H9 (cell line): ENCODE results near the gene TENM4. TPM values are rescaled to one million over a fixed set of nuclear protein-coding genes. Genes with fewer than 3 reads are reported as not detected.

Experiments
- DNase-seq: peaks from one replicate; pipeline ENCODE4 v3.0.0-alpha.2; 2017
- H2AFZ ChIP-seq: one replicate; pipeline ENCODE4 v1.6.1; 2013; ENCODE audit warnings: mild to moderate bottlenecking, low read length, control low read depth, moderate library complexity
- H2AK5ac ChIP-seq: 2 replicates; pipeline ENCODE4 v1.6.1; 2013; ENCODE audit warnings: low read length, control low read depth, mixed read lengths; ENCODE audit not compliant: insufficient read length
- H2BK120ac ChIP-seq: one replicate; pipeline ENCODE4 v1.6.1; 2013; ENCODE audit warnings: low read depth, mild to moderate bottlenecking, low read length, control low read depth, inconsistent platforms; ENCODE audit not compliant: poor library complexity, severe bottlenecking
- H2BK12ac ChIP-seq: 2 replicates; pipeline ENCODE4 v1.6.1; 2013; ENCODE audit warnings: low read length, control low read depth, mixed read lengths, low read depth; ENCODE audit not compliant: insufficient read length
- H2BK15ac ChIP-seq: 2 replicates; pipeline ENCODE4 v1.6.1; 2013; ENCODE audit warnings: low read depth, low read length, control low read depth
- H2BK20ac ChIP-seq: one replicate; pipeline ENCODE4 v1.6.1; 2013; ENCODE audit warnings: low read depth, mild to moderate bottlenecking, low read length, control low read depth, inconsistent platforms; ENCODE audit not compliant: poor library complexity, severe bottlenecking
- H2BK5ac ChIP-seq: 2 replicates; pipeline ENCODE4 v1.6.1; 2013; ENCODE audit warnings: low read length, control low read depth, mixed read lengths; ENCODE audit not compliant: insufficient read length
- H3K14ac ChIP-seq: 2 replicates; pipeline ENCODE4 v1.6.1; 2013; ENCODE audit warnings: low read length, control low read depth; ENCODE audit not compliant: insufficient read depth
- H3K18ac ChIP-seq: 2 replicates; pipeline ENCODE4 v1.6.1; 2013; ENCODE audit warnings: low read depth, mild to moderate bottlenecking, mixed read lengths, low read length, control low read depth; ENCODE audit not compliant: insufficient read length
- H3K23ac ChIP-seq: 2 replicates; pipeline ENCODE4 v1.6.1; 2013; ENCODE audit warnings: low read length, control low read depth, mixed read lengths, low read depth; ENCODE audit not compliant: insufficient read length
- H3K23me2 ChIP-seq: 2 replicates; pipeline ENCODE4 v1.6.1; 2013; ENCODE audit warnings: low read depth, mild to moderate bottlenecking, mixed read lengths, low read length, control low read depth; ENCODE audit not compliant: insufficient read length, poor library complexity, severe bottlenecking
- H3K27ac ChIP-seq: 2 replicates; pipeline ENCODE4 v1.5.1; 2013; ENCODE audit warnings: low read length, control low read depth, mixed read lengths, low read depth; ENCODE audit not compliant: insufficient read length
- H3K27me3 ChIP-seq: 2 replicates; pipeline ENCODE4 v1.6.1; 2013; ENCODE audit warnings: low read length, control low read depth, inconsistent platforms; ENCODE audit not compliant: insufficient read depth
- H3K4ac ChIP-seq: 2 replicates; pipeline ENCODE4 v1.6.1; 2013; ENCODE audit warnings: low read depth, mild to moderate bottlenecking, control low read depth, inconsistent platforms, low read length, moderate library complexity
- H3K4me1 ChIP-seq: 2 replicates; pipeline ENCODE4 v1.6.1; 2013; ENCODE audit warnings: low read length, control low read depth, inconsistent platforms; ENCODE audit not compliant: insufficient read depth
- H3K4me2 ChIP-seq: 2 replicates; pipeline ENCODE4 v1.6.1; 2013; ENCODE audit warnings: low read length, control low read depth, mixed read lengths; ENCODE audit not compliant: insufficient read length, insufficient read depth
- H3K56ac ChIP-seq: 2 replicates; pipeline ENCODE4 v1.6.1; 2013; ENCODE audit warnings: low read depth, mild to moderate bottlenecking, mixed read lengths, low read length, control low read depth; ENCODE audit not compliant: insufficient read length
- H3K79me1 ChIP-seq: 2 replicates; pipeline ENCODE4 v1.6.1; 2013; ENCODE audit warnings: low read depth, mild to moderate bottlenecking, moderate library complexity, low read length, control low read depth, inconsistent platforms; ENCODE audit not compliant: insufficient read depth, poor library complexity, severe bottlenecking
- H3K79me2 ChIP-seq: 2 replicates; pipeline ENCODE4 v1.6.1; 2013; ENCODE audit warnings: low read length, control low read depth, inconsistent platforms; ENCODE audit not compliant: insufficient read depth
- H3K9ac ChIP-seq: 2 replicates; pipeline ENCODE4 v1.6.1; 2013; ENCODE audit warnings: low read length, control low read depth, mixed read lengths; ENCODE audit not compliant: insufficient read length; ENCODE audit errors: extremely low read depth
- H3K9me3 ChIP-seq: one replicate; pipeline ENCODE4 v1.6.1; 2013; ENCODE audit warnings: low read depth, low read length, inconsistent platforms; ENCODE audit not compliant: control insufficient read depth
- H3T11ph ChIP-seq: one replicate; pipeline ENCODE4 v1.6.1; 2013; ENCODE audit warnings: mild to moderate bottlenecking, low read length, control low read depth, inconsistent platforms
- H4K20me1 ChIP-seq: one replicate; pipeline ENCODE4 v1.6.1; 2013; ENCODE audit not compliant: control insufficient read depth, insufficient read length, insufficient read depth
- H4K5ac ChIP-seq: 2 replicates; pipeline ENCODE4 v1.6.1; 2013; ENCODE audit warnings: low read depth, mild to moderate bottlenecking, mixed read lengths, low read length, control low read depth; ENCODE audit not compliant: insufficient read length
- H4K8ac ChIP-seq: replicated peaks from 2 replicates; pipeline ENCODE4 v1.6.1; 2013; ENCODE audit warnings: low read length, control low read depth, mixed read lengths, low read depth; ENCODE audit not compliant: insufficient read length
- H4K91ac ChIP-seq: 2 replicates; pipeline ENCODE4 v1.6.1; 2013; ENCODE audit warnings: low read depth, mild to moderate bottlenecking, moderate library complexity, mixed read lengths, low read length, control low read depth; ENCODE audit not compliant: insufficient read length
- H3K27ac Mint-ChIP-seq, 3 experiments: 2 replicates in 2 of 3; 3 replicates in 1 of 3; pipeline ENCODE4 v1.8.0; 2020 to 2021; ENCODE audit warnings: mixed read lengths in 3 of 3, mild to moderate bottlenecking in 1 of 3, moderate library complexity in 1 of 3
- H3K27me3 Mint-ChIP-seq: 2 replicates; pipeline ENCODE4 v1.8.0; 2021; ENCODE audit warnings: low read depth, mild to moderate bottlenecking, moderate library complexity, mixed read lengths
- H3K36me3 Mint-ChIP-seq, 3 experiments: 2 replicates in 2 of 3; 3 replicates in 1 of 3; pipeline ENCODE4 v1.8.0; 2020 to 2021; ENCODE audit warnings: low read depth in 3 of 3, mixed read lengths in 3 of 3; ENCODE audit not compliant: insufficient read depth in 1 of 3
- H3K4me1 Mint-ChIP-seq, 2 experiments: 2 replicates each; pipeline ENCODE4 v1.8.0; 2020; ENCODE audit warnings: mixed read lengths in 2 of 2
- H3K4me3 Mint-ChIP-seq, 2 experiments: 2 replicates in 1 of 2; 3 replicates in 1 of 2; pipeline ENCODE4 v1.8.0; 2020 to 2021; ENCODE audit warnings: mild to moderate bottlenecking in 2 of 2, mixed read lengths in 2 of 2, moderate library complexity in 1 of 2
- H3K9me3 Mint-ChIP-seq, 2 experiments: 2 replicates in 1 of 2; 3 replicates in 1 of 2; pipeline ENCODE4 v1.8.0; 2020; ENCODE audit warnings: mild to moderate bottlenecking in 2 of 2, mixed read lengths in 2 of 2, moderate library complexity in 1 of 2
- CTCF ChIP-seq: fragments of 200-600 bp; sonication (generic); conservative IDR thresholded peaks from 3 replicates; pipeline ENCODE4 v1.8.0; 2021; ENCODE audit warnings: antibody characterized with exemption, mild to moderate bottlenecking
- WGBS: extraction: QIAGEN DNeasy Blood & Tissue Kit; methylation state at CpG from one replicate; pipeline ENCODE4 v1.1.7; 2013; ENCODE audit warnings: missing lambda C conversion rate, low lambda C conversion rate, mixed read lengths; ENCODE audit not compliant: insufficient read length; ENCODE audit errors: extremely low coverage; 5-methylcytosine and 5-hydroxymethylcytosine counted together
- total RNA-seq: library from RNA; stranded (reverse); gene quantifications from 2 replicates; pipeline ENCODE4 v1.2.1, GENCODE V29; 2021

The TENM4 gene
- total RNA-seq, 1 experiment from 2014 or later = 4.6 TPM

GRCh38 chr11:79155237-79155636, 285.6 kb downstream of the TENM4 start:
- Histone ChIP-seq H2BK120ac (no peak overlapping the region), H4K5ac (no peak overlapping the region), H2AK5ac (no peak overlapping the region), H3K79me1 (no peaks in the 10 kb centered on the region), H2BK15ac (no peak overlapping the region), H3K56ac (no peak overlapping the region), H4K20me1 (no peaks in the 10 kb centered on the region), H3K18ac (no peak overlapping the region), H2BK5ac (no peak overlapping the region), H4K91ac (no peak overlapping the region), H3K27ac (no peak overlapping the region), H2BK20ac (no peak overlapping the region), H3K27me3 (0 out of 2 replicates have a peak, but pooled peaks cover 2% of the 10 kb centered on the region), H3K4me1 (no peaks in the 10 kb centered on the region), H3K4me2 (no peak overlapping the region), H2BK12ac (no peak overlapping the region), H4K8ac (no peak overlapping the region), H3K79me2 (no peaks in the 10 kb centered on the region), H3K23ac (no peak overlapping the region), H3K9me3 (no peaks in the 10 kb centered on the region), H3K23me2 (no peaks in the 10 kb centered on the region), H2AFZ (no peak overlapping the region), H3K9ac (no peak overlapping the region), H3T11ph (no peak overlapping the region), H3K4ac (no peak overlapping the region), H3K14ac (no peak overlapping the region)
- 0 out of 2 replicates have a peak, but pooled peaks cover 2% of the 10 kb centered on the region for H3K27me3 Mint-ChIP-seq
- H3K27ac Mint-ChIP-seq = no peak overlapping the region
- H3K9me3 Mint-ChIP-seq = no peaks in the 10 kb centered on the region
- TF ChIP-seq CTCF = no peak
- no peak for DNase-seq
- H3K4me1 Mint-ChIP-seq = peaks cover 0 to 5% of the 10 kb centered on the region in 2 experiments; a peak in 2 of 4 replicates
- peaks cover 0 to 2% (median 0%) of the 10 kb centered on the region in 3 experiments; a peak in 1 of 7 replicates for H3K36me3 Mint-ChIP-seq
- no peak overlapping the region for H3K4me3 Mint-ChIP-seq
- WGBS = no CpG with 5 or more reads among the region's 3 CpGs
